ENCODE data around the gene RFX2. TPM values are rescaled to one million over a fixed set of nuclear protein-coding genes. Genes with fewer than 3 reads are reported as not detected.

The RFX2 gene
- total RNA-seq, 2 donors from 2014 or later, result 6.6 to 11.0 TPM

DNA sequence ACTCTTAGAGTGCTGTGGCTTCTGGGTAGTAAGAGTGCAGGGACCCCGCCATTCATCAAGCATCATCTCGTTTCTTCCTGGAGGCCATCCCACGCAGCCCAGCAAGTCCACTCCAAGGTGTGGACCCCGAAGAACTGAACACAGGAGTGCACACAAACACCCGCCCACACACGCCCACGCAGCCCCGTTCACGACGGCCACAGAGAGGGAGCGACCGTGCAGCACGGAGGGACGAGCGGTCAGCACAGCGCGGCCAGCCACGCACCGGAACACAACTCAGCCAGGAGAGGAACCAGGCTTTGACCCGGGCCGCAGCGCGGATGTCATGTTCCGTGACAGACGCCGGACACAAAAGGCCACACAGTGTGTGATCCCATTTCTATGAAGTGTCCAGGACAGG is 114.2 kb downstream of the RFX2 start:
- H3K4me3 Mint-ChIP-seq, result no peak overlapping the region
- no peaks in the 10 kb centered on the region for H3K27me3 ChIP-seq (ENCODE audit: control insufficient read depth, insufficient read depth, low read length, poor library complexity, severe bottlenecking)
- 93 to 94% methylated on average over 25 to 26 of the region's 26 CpGs for WGBS, 2 experiments (ENCODE audit: insufficient coverage in 1 of 2, insufficient read length in 1 of 2)

DNA sequence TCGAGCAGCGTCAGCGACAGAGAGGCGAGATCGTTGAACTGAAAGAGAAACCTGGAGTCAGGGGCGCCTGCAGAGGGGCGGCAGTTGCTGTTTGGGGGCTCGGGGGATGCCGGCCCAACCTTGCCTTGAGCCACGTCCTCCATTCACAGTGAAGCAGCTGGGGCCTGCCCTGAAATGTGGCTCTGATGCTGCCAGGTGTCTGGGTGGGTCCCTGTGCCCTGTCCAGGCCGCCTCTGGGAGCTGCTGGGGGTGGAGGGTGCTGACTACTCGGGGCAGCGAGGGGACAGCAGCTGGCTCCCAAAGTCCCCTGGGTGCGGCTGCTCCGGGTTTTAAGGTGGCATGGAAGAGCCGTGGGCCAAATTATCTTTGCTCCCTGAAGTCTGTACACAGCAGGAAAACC is 114.7 kb downstream of the RFX2 start:
- H3K9me3 ChIP-seq (ENCODE audit: control insufficient read depth, low read length), result no peaks in the 10 kb centered on the region
- TF ChIP-seq, protein P1, sequence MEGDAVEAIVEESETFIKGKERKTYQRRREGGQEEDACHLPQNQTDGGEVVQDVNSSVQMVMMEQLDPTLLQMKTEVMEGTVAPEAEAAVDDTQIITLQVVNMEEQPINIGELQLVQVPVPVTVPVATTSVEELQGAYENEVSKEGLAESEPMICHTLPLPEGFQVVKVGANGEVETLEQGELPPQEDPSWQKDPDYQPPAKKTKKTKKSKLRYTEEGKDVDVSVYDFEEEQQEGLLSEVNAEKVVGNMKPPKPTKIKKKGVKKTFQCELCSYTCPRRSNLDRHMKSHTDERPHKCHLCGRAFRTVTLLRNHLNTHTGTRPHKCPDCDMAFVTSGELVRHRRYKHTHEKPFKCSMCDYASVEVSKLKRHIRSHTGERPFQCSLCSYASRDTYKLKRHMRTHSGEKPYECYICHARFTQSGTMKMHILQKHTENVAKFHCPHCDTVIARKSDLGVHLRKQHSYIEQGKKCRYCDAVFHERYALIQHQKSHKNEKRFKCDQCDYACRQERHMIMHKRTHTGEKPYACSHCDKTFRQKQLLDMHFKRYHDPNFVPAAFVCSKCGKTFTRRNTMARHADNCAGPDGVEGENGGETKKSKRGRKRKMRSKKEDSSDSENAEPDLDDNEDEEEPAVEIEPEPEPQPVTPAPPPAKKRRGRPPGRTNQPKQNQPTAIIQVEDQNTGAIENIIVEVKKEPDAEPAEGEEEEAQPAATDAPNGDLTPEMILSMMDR (conservative IDR thresholded peaks at IDR 0.05), result no peak
- 90 to 98% methylated on average over 9 to 16 of the region's 16 CpGs for WGBS, 2 experiments (ENCODE audit: insufficient coverage in 1 of 2, insufficient read length in 1 of 2)

More for the DNA sequence above, 114.2 kb downstream of the RFX2 start:
- H3K27ac Mint-ChIP-seq, result no peak overlapping the region
- no peak overlapping the region for H3K27ac ChIP-seq (ENCODE audit: low read depth, low read length)
- no peaks in the 10 kb centered on the region for H3K4me1 ChIP-seq (ENCODE audit: control insufficient read depth, insufficient read depth, low read length)
- H3K36me3 Mint-ChIP-seq (ENCODE audit: low read depth), result peaks cover 16% of the 10 kb centered on the region
- H3K9me3 ChIP-seq (ENCODE audit: control insufficient read depth, low read length), result no peaks in the 10 kb centered on the region
- DNase-seq, result no peak
- H3K9me3 Mint-ChIP-seq, result peaks cover 15% of the 10 kb centered on the region
- no peak overlapping the region for H3K9ac ChIP-seq (ENCODE audit: extremely low read depth, low read length, poor library complexity, severe bottlenecking)
- peaks cover 2% of the 10 kb centered on the region for H3K27me3 Mint-ChIP-seq (ENCODE audit: insufficient read depth)
- no peaks in the 10 kb centered on the region for H3K36me3 ChIP-seq (ENCODE audit: control insufficient read depth, insufficient read depth, low read length)
- no peaks in the 10 kb centered on the region for H3K4me1 Mint-ChIP-seq
- TF ChIP-seq, protein P1 (conservative IDR thresholded peaks at IDR 0.05), result no peak
- no peak overlapping the region for H3K4me3 ChIP-seq (ENCODE audit: low read length)

DNA sequence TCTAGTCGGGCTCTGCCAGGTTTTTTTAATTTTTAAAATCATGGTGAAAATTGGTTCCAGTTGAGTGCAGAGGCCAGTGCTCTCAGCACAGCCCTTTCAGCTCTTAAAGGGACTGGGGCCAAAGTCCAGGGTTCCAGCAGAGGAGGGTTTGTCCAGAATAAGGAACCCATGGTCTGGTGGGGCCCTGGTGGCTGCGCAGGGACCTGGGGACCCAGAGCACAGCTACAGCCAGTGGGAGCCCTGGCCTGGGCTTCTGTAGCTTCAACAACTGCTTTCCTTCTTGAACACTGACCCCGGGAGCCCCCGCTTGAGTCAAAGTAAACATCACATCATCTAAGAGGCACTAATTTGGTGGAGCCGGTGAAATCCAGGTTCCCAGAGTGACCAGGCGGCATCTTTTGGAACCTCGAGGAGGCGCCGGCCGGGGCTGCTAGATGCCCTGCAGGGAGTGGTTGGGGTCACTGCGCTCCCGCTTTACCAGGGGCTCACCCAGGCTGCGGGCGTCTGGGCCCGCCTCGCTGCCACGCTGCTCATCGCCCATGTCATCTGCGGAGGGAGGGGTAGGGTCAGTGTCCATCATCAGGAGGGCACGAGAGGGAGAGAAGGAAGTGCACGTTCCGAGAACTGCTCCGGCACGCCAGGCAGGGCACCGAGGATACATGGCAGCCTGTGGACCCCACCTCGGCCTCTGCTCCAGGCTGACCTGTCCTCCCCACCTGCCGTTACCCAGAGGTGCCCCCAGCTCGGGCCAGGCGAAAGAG is 115.7 kb downstream of the RFX2 start:
- no peaks in the 10 kb centered on the region for H3K4me1 Mint-ChIP-seq
- peaks cover 2% of the 10 kb centered on the region for H3K27me3 Mint-ChIP-seq (ENCODE audit: insufficient read depth)
- no peak overlapping the region for H3K27ac Mint-ChIP-seq
- peaks cover 8% of the 10 kb centered on the region for H3K9me3 Mint-ChIP-seq
- Histone ChIP-seq H3K4me3 (ENCODE audit: low read length) (no peak overlapping the region), H3K9ac (ENCODE audit: extremely low read depth, low read length, poor library complexity, severe bottlenecking) (no peak overlapping the region), H3K4me1 (ENCODE audit: control insufficient read depth, insufficient read depth, low read length) (no peaks in the 10 kb centered on the region), H3K9me3 (ENCODE audit: control insufficient read depth, low read length) (no peaks in the 10 kb centered on the region), H3K27ac (ENCODE audit: low read depth, low read length) (no peak overlapping the region), H3K36me3 (ENCODE audit: control insufficient read depth, insufficient read depth, low read length) (no peaks in the 10 kb centered on the region), H3K27me3 (ENCODE audit: control insufficient read depth, insufficient read depth, low read length, poor library complexity, severe bottlenecking) (no peaks in the 10 kb centered on the region)
- TF ChIP-seq, protein P1 (conservative IDR thresholded peaks at IDR 0.05), result no peak
- WGBS, 2 experiments (ENCODE audit: insufficient coverage in 1 of 2, insufficient read length in 1 of 2), result 95 to 97% methylated on average over 25 to 29 of the region's 29 CpGs
- H3K4me3 Mint-ChIP-seq, result no peak overlapping the region
- H3K36me3 Mint-ChIP-seq (ENCODE audit: low read depth), result peaks cover 3% of the 10 kb centered on the region
- DNase-seq, result no peak

More for the DNA sequence above, 114.7 kb downstream of the RFX2 start:
- Histone ChIP-seq H3K4me1 (ENCODE audit: control insufficient read depth, insufficient read depth, low read length) (no peaks in the 10 kb centered on the region), H3K27ac (ENCODE audit: low read depth, low read length) (no peak overlapping the region), H3K36me3 (ENCODE audit: control insufficient read depth, insufficient read depth, low read length) (no peaks in the 10 kb centered on the region), H3K9ac (ENCODE audit: extremely low read depth, low read length, poor library complexity, severe bottlenecking) (no peak overlapping the region), H3K27me3 (ENCODE audit: control insufficient read depth, insufficient read depth, low read length, poor library complexity, severe bottlenecking) (no peaks in the 10 kb centered on the region), H3K4me3 (ENCODE audit: low read length) (no peak overlapping the region)
- no peak for DNase-seq
- peaks cover 2% of the 10 kb centered on the region for H3K27me3 Mint-ChIP-seq (ENCODE audit: insufficient read depth)
- H3K36me3 Mint-ChIP-seq (ENCODE audit: low read depth), result peaks cover 11% of the 10 kb centered on the region
- no peaks in the 10 kb centered on the region for H3K4me1 Mint-ChIP-seq
- H3K27ac Mint-ChIP-seq, result no peak overlapping the region
- no peak overlapping the region for H3K4me3 Mint-ChIP-seq
- peaks cover 14% of the 10 kb centered on the region for H3K9me3 Mint-ChIP-seq

All from endodermal cell (in vitro differentiated cells).